GM12872 (cell line): ENCODE results near the gene MYO1A.

Experiments
- TF ChIP-seq, protein P1 (sequence below): IDR thresholded peaks from 3 replicates; pipeline ENCODE4 v1.5.1; 2011; ENCODE audit warnings: low read depth, mild to moderate bottlenecking, low read length, moderate library complexity; ENCODE audit not compliant: insufficient read depth

Gene MYO1A

DNA sequence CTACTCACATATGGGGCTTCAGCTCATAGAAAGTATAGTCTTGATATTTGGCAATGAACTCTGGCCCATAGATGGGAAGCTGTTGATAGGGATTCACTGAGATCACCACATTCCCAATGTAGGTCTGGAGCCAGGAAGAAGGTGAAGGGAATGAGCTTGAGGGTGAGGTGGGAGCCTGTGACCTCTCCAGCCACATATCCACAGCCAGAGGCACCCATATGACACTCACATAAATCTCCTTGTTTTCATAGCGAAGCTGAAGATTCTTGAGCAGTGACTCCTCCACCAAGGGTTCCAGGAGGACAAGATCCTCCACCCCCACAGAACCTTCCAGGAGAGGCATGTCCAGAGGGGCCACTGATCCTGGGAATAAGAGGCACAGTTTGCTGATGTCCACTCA is 1.9 kb downstream of the MYO1A start:
- TF ChIP-seq, protein P1, sequence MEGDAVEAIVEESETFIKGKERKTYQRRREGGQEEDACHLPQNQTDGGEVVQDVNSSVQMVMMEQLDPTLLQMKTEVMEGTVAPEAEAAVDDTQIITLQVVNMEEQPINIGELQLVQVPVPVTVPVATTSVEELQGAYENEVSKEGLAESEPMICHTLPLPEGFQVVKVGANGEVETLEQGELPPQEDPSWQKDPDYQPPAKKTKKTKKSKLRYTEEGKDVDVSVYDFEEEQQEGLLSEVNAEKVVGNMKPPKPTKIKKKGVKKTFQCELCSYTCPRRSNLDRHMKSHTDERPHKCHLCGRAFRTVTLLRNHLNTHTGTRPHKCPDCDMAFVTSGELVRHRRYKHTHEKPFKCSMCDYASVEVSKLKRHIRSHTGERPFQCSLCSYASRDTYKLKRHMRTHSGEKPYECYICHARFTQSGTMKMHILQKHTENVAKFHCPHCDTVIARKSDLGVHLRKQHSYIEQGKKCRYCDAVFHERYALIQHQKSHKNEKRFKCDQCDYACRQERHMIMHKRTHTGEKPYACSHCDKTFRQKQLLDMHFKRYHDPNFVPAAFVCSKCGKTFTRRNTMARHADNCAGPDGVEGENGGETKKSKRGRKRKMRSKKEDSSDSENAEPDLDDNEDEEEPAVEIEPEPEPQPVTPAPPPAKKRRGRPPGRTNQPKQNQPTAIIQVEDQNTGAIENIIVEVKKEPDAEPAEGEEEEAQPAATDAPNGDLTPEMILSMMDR, result no peak

GRCh38 chr12:57046947-57047890 is 2.7 kb downstream of the MYO1A start:
- TF ChIP-seq, protein P1, result no peak

DNA sequence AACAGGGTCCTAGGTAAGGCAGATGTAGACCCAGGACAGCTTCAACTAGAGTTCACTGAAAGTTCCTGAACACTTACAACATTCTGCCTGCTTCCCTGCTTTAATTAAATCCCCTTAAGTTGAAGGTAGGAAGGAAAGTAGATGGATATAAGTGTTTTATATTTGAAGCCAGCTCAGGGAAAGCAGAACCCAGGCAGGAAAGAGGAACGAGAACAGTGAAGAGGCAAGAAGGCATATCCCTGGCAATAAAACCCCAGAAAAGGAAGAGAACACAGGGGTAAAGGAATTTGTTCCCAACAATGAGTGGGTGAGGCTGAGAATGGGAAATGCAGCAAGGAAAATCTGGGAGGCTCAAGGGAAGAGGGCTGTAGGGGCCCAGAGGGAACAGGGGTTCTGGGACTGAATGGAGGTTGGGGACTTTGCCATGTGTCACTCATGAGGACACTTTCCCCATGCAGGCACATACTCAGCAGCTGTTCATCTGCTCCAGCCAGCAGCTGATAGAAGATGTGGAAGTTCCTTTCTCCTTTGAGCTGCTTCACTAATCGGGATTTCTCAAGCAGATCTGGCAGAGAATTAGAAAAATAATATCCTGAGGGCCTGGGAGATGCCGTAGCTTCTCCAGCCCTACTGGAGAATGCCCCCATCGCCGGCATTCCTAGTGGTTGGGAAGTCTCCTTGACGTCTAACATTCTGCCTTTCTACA is 3.7 kb downstream of the MYO1A start:
- TF ChIP-seq, protein P1, result no peak

DNA sequence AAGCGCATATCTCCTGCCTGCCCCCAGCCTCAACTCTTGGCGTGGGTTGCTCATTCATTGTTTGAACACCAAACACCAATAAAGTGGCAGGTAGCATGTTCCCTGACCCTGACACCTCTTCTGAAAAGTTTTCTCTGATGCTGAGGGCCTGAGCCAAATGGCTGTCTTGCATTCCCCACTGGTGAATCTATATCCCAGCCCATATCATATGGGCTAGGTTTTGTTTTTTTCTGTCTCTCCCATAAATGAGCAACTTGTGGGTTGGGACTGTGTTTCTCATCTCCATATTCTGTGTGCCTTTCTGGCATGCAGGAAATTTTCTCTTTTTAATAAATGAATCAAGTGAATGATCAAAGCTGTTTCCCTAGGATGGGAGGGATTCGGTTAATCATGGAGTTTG is 5.0 kb downstream of the MYO1A start:
- TF ChIP-seq, protein P1, result no peak

DNA sequence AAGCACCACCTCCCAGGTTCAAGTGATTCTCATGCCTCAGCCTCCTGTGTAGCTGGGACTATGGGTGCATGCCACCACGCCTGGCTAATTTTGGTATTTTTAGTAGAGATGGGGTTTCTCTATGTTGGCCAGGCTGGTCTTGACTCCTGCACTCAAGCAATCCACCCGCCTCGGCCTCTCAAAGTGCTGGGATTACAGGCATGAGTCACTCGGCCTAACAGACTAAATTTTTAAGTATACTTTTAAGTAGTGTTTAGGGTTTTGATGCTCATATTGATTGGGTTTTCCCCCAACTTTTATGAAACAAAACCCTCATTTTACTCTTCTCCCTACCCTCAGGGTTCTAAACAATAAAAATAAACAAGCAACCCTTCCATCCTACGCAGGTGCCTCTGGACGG is 5.5 kb downstream of the MYO1A start:
- TF ChIP-seq, protein P1, result no peak

GRCh38 chr12:57042695-57043094 is 7.2 kb downstream of the MYO1A start:
- TF ChIP-seq, protein P1, result no peak

DNA sequence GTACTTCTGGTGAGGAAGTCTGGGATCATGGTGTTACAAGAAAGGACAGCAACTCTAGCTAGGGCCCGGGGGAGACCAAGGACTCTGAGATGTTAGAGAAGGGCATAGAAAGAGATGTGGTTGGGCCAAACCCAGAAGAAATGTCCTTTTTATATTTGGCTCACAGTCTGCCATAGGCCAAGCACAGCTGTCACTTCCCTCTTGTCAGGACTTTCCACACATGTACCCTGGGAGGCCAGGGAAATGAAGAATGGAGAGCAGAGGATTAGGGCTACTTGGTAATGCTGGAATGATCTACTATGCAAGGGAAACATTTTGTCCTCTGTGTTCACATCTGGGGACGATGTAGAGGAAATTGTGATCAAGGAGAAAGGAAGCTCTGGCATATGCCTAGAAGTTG is 9.2 kb downstream of the MYO1A start:
- TF ChIP-seq, protein P1, result no peak
